DMS53 treated with DMSO at 0.1 percent for 48 hours (cell line): Measurements from ENCODE around the gene PGA3.
"Not testable (repeated sequence)": the region's sequence is repeated elsewhere in the genome, so short reads cannot be mapped to it uniquely, and the experiment has no call there.

ENCODE experiments used
- DNase-seq: peaks from one replicate; lab custom pipeline; 2025; ENCODE audit not compliant: unreplicated experiment; lab: John Stamatoyannopoulos, UW

PGA3 gene

DNA sequence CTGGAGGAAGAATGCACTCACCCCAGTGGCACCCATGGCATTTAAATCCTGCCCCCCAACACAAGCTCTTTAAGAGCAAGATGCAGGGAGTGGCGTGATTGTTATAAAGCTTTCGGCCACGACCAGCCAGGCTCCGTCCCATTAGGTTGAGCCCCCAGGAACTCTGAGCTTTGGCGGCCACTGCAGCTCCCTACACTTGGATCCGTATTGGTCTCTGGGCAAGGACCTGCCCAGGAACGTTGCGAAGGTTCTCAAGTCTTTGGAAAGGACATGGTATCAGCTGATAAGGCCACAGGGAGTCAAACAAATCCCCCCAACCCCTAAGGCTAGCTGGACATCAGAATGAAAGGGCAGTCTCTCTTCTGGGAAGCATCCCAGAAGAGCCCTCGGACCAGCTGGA is 32.7 kb upstream of the PGA3 start:
- DNase-seq: no peak

DNA sequence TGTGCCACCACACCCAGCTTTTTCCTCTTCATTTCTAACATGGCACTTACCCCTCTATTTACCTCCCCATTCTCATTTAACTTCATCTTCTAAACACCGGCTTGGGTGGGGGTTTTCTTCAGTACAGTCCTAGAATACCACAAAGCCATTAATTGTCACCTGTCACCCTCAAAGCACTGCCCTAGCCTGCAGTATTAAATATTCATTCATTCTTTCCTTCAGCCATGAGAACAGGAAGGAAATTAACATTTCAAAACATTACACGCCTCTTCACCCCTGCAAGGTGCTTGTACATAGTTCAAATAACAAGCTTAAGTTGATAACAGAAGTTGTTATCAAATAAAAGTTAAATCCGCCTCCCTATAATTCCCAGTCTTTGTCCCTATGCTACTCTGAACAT is 31.4 kb upstream of the PGA3 start:
- no peak for DNase-seq

DNA sequence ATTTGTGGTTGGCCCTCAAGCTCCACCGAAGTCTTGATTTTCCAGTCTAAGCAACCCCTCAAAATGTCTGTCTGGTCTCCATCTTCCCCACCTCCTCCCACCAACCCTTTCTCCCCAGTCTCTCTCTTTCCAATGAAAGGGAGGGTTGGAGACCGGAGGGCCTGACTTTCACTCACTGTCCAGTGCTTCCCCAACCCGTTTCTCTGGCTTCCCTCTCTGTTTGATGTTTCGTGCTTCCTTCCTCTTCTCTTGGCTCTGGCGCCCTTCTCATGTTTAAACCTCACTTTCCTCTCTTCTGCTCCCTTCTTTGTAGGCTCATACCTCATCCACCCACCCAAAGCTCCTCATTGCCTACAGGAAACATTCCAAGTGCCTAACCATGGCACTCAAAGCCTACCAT is 31.0 kb upstream of the PGA3 start:
- no peak for DNase-seq

DNA sequence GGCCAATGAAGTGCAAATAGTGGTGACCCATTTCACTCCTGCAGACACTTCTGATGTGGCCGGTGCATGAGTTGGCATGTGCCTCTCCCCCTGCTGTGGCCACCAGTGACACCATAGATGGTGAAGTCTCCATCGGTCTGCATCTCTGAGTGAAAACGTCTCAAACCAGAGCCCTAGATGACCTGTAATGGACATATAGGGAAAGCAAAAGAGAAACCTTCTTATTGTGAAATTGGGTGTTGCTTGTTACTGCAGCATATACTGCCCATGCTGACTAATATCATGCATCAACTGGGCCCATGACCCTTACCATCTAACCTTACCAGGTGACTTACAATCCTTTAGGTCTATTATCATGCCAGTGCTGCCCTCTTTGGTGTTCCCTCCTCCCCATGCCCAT is 30.4 kb upstream of the PGA3 start:
- DNase-seq: no peak

DNA sequence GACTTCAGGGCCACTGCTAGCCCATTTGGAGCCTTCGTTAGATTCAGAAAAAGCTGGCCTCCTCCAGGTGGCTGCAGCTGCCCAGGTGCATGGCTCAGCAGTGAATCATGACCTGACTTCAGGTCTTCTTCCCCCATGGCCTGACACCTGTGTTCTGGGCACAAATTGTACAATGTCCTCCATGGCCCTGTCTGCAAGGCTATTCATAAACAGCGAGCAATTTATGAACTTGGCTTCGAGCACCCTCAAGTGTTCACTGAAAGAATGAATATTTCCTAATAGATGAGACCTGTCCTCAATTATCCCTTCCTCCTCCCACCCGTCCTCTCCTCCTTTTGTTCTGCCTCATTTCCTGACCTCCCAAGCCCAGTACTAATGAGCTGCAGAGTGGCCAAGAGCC is 29.9 kb upstream of the PGA3 start:
- DNase-seq: no peak

DNA sequence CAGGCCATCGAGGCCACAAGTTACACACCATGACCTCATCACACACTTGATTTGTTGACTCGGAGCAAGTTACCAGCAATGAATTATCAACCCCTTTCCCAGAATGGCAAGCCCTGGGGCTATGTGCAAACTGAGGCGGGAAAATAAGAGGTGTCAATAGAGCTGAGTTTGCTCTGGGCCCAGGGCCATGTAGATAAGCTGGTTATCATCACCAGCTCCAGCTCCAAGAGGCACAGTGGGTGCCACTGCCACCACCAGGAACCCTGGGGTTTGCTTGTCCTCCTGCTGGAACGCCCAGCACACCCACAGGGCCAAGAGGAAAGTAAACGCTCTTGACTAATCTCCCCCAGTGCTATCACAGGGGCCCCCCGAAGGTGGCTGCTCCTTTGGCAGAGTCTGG is 29.0 kb upstream of the PGA3 start:
- no peak for DNase-seq

DNA sequence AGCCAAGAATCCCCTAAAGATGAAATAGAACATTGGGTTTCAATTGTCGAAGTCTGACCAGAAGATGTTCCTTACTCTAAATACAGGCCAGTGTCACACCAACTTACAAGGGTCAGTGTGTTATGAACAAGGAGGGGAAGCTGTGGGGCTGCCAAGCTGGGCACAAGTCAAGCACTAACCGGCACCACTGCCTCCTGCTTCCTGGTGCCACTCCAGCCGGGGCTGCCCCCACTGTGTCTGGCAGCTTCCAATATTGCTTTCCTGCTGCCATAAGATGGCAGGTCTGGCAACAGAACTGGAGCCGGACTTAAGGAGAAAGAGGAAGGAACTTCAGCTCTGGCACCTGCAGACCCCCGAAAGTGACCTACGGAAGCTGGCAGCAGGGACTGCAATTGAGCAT is 28.4 kb upstream of the PGA3 start:
- DNase-seq: no peak

DNA sequence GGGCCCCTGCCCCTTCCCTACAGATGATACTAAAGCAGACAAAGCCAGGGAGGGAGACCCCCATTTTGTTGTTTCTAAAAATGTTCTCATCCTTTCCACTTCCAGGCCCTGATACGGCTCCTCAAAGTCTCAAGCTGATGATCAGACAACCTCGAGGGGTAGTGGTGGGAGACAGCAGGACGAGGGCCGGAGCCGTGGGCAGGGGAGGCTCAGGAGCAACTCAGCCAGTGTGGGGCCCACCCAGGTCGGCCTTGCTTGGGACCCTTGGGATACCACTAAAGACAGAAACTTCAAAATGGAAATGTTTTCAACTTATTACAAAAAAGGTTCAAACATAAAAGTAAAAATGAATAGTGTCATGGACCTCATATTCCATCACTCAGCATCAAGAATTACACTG is 26.9 kb upstream of the PGA3 start:
- no peak for DNase-seq

DNA sequence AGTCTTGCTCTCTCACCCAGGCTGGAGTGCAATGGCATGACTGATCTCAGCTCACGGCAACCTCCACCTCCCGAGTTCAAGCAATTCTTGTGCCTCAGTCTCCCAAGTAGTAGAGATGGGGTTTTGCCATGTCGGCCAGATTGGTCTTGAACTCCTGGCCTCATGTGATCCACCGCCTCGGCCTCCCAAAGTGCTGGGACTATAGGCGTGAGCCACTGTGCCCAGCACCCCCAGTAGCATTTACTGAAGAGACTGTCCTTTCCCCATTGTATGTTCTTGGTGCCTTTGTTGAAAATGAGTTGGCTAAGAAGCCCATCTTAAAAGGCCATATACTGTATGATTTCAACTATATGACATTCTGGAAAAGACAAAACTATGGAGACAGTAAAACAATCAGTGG is 23.1 kb upstream of the PGA3 start:
- DNase-seq: not testable (repeated sequence)

DNA sequence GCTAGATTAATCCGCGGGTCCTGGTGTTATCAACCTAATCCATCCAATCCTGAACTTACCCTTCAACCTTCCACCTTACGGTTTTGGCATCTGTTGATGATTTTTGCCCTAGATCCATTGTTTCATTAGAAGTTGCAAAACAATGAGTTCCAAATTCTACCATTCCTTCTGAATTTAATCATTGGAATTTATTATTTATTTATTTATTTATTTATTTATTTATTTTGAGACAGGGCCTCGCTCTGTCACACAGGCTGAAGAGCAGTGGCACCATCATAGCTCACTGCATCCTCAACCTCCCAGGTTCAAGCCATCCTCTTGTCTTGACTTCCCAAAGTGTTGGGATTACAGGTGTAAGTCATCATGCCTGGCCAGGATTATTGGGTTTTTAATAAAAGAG is 21.8 kb upstream of the PGA3 start:
- no peak for DNase-seq

DNA sequence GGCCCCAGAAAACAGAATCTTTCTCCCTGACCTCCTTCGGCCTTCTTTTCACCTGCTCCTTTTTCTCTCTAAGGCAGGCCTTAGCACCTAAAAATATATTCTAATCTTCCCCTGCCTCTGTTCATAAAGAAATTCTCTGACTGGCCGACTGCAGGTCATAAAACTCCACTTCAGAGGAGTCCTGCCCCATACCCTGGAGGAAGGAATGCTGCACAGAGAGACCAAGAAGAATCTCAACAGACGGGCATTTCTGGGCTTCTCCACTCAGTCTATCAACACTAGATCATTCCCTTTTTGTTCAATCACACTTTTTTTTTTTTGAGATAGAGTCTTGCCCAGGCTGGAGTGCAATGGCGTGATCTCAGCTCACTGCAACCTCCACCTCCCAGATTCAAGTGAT is 19.7 kb upstream of the PGA3 start:
- no peak for DNase-seq

DNA sequence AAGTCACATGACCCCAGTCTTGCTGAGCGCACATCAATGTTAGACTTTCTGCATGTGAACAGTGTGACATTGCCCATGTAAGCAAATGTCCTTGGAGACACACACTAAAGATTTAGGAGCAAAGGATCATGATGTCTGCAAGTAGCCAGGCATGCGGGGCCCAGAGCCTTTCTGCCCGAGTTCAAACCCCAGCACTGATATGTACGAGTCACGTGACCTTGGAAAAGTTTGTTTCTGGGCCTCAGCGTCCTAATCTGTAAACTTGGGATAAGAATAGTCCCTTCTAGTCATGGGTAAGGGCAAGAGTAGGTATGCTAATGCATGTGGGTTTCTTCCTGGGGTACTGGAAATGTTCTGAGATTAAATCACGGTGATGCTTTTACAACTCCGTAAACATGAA is 16.8 kb upstream of the PGA3 start:
- no peak for DNase-seq

DNA sequence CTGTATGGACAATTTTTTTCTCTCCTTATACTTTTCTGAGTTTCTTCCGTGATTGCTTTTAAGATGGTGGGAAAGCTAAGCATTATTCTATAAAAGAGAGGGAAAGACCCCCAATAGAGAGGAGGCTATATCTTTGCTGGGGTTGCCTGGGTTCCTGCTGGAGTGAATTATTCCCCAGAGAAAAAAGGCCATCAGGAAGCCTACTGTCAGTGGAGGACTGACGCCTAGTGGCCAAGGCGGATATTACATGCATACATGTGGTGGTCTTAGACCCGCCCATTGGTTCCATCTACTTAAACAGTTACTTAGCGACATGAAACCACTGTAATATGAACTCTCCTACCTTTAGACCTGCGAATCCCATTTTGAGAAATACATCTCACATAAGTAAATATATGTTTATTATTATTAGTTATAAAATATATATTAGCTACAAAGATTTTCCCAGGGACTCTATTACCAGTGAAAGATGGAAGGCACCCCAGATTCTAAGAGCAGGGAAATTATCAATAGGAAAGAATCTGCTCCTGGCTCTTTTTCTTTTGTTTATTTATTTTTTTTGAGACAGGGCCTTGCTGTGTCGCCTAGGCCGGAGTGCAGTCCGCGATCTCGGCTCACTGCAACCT is 15.7 kb upstream of the PGA3 start:
- peak; percentile 53 for DNase-seq

DNA sequence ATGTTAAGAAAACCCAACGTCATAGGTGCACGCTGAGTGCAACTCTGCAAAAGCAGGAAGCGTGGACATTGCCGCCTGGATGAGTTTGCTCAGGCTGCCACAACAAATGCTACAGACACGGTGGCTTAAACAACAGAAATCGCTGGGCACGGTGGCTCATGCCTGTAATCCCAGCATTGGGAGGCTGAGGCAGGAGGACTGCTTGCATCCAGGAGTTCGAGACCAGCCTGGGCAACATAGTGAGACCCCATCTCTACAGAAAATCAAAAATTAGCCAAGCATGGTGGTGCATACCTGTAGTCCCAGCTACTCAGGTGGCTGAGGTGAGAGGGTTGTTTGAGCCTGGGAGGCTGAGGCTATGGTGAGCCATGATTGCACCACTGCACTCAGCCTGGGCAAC is 13.4 kb upstream of the PGA3 start:
- DNase-seq: no peak

DNA sequence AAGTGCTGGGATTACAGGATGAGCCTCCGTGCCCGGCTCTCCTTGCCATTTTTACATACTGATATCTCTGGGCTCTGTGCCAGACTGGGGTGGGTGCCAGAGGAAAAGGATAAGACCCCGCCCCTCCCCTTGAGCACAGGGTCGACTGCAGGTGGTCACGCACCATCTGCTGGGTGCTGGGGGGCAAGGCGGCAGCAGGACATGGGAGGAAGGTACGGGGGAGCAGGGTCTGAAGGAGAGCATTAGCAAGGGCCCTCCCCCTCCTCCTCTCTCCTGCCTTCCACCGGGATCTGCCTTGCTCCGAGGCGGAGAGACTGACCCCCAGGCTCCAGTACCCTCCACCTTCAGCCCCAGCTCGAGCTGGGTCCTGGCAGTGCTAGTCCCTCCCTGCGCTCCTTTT is 9.7 kb upstream of the PGA3 start:
- no peak for DNase-seq

DNA sequence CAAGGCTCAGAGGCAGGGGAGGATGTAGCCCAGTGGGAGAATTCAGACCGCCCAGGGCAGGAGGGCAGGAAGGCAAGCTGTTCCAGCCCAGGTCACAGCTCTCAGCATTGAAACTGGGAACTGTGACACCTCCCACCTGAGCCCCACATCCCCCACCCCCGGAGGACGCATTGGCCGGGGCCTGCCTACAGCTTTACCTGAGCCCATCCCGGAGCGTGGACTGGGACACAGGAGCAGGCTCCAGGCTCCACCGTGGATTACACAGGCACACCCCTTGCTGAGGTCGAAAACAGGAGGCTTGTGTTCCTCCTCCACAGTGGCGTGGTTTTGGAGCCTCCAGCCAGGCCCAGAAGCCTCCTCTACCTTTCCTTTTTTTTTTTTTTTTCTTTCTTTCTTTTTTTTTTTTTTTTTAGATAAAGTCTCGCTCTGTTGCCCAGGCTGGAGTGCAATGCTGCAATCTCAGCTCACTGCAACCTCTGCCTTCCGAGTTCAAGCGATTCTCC is 9.1 kb upstream of the PGA3 start:
- no peak for DNase-seq

DNA sequence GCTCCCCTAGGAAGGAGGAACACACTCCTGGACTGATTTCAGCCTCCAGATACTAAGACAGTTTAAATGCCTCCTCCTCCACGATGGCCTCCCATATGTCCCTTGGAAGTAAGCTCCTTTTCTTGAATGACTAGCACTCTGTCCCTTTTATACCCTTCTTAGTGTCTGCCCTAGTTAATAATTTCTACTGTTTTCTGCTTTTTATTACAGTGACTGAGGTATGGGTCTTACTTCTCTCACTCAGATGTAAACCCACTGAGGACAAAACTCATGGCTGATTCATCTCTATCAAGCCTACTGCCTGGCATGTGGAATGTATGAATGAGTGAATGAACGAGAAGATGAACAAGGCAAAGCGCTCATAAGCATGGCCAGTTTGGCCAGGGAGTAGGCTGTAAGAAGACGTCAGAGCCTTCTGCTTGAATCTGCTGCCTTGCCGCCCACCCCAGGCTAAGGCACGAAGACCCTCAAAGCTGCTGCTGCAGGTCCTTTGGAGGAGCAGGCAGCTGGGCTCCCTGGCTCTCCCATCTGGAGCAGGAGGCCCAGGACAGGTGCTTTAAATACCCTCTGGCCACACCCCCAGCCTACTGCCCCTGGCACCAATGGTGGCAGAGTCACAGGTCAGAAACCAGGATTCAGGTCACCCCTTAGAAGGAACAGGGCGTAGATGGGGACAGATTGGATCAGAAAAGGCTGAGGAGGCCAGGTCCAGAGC is 8.2 kb upstream of the PGA3 start:
- no peak for DNase-seq

DNA sequence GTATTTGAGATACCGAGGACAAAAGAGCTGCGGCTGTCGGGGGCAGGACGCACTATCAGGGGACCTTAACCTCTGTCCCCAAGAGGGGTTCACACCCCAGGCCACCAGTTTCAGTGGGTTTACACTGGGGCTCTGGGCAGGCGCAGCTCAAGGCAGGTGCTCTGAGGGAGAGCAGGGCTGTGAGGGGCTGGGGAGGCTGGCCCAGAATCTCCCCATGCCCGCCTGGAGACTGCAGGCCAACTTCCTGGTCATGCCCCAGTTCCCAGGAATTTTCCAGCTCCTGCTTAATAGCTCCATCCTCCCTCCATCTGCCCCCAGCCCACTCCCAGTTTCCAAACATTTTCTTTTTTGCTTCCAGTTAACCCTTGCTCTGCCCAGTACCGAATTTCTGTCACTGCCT is 7.6 kb upstream of the PGA3 start:
- no peak for DNase-seq

DNA sequence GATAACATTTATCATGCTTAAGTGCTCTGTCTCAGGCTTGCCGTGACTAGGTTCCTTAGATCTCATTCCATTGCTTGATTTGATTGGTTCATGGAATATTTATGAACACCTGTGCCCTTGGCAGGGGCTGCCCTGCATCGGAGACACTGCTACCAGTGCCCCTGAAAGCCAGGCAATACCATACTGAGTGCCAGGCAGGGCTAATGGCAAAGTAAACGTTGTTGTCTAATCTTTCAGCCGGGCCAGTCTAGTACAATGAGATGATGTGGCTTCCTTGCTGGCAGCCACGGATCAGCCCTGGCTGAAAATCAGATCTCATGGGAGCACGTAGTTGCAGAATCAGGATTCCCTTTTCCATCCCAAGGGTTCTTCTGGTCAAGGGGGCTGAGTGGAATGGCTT is 5.0 kb upstream of the PGA3 start:
- DNase-seq: no peak

DNA sequence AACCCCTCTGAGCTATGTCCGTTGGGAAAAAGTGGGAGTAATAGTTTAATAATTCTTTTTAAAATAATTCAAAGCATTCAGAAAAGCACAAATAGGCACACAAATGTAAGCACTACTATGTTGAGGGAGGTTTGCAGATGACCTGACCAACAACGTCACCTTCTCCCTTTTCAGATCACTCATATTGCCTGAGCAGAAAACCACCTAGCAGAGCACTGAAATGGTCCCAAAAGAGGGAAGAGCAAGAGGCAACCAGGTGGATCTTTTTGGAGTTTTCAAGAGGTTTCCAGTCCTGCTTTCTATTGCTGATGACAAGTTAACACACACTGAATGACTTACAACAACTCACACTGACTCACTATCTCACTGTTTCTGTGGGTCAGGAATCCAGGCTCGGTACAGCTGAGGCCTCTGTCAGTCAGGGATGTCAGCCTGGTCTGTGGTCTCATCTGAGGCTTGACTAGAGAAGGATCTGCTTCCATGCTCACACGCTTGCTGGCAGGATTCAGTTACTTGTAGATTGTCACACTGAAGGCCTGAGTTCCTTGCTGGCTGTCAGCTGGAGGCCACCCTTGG is 4.3 kb upstream of the PGA3 start:
- no peak for DNase-seq

DNA sequence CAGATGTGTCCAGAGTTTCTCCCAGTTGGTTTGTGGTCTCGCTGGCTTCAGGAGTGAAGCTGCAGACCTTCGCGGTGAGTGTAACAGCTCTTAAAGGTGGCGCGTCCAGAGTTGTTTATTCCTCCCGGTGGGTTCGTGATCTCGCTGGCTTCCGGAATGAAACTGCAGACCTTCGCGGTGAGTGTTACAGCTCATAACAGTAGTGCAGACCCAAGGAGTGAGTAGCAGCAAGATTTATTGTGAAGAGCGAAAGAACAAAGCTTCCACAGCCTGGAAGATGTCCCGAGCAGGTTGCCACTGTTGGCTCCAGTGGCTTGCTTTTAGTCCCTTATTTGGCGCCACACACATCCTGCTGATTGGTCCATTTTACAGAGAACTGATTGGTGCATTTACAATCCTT is 1.8 kb upstream of the PGA3 start:
- no peak for DNase-seq

DNA sequence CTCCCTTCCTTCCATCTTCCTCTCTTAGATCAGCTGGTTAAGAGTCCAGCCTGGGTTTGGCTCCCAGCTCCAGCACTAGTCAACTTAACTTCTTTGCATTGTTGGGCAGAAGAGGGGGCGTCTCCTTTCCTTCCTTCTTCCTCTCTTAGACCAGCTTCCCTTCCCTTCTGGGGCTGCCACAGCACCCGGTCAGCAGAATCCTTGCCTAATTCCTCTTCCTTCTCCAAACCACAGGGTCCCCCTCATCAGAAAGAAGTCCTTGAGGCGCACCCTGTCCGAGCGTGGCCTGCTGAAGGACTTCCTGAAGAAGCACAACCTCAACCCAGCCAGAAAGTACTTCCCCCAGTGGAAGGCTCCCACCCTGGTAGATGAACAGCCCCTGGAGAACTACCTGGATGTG is 558 bp downstream of the PGA3 start:
- DNase-seq: not testable (repeated sequence)
